NCI-H128 (cell line): ENCODE measurements around the gene IKZF1.

Source experiments
- DNase-seq: peaks from one replicate; lab custom pipeline; 2025; ENCODE audit not compliant: unreplicated experiment; lab: John Stamatoyannopoulos, UW

The IKZF1 gene

DNA sequence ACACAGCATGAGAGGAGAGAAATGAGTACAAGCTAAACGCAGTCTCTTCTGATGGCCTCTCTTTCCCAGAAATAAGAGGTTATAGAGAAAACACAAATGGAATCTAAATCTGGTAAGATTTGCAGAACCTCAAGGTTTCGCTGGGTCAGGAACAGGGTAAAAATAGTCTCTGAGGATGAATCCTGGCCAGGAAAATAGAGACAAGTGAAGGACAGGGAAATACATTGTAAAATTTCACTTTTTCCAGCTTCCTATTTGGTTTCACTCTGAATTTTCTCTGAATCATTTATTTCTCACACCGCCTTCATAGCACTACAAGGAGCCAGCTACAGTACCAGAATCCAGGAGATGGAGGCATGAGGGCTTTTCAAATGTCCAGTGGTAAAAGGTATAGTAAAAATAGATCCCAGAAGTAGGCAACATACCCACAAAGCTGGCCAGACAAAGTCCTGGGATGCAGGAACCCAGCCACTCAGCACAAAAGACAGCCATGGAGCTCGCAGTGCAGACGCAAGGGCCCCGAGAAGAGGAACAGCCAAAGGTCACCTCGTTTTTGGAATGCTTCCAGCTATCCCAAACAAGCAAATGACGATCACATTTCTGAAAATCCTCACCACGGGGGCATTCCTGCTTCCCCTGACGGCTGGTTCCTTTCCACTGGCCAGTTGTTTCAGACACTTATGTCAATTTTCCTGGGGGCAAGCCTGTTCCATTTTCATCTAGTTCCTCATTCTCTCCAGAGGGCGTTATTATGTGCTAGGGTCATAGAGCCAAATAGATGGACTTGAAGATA lies 21.5 kb upstream of the IKZF1 start:
- DNase-seq = no peak

DNA sequence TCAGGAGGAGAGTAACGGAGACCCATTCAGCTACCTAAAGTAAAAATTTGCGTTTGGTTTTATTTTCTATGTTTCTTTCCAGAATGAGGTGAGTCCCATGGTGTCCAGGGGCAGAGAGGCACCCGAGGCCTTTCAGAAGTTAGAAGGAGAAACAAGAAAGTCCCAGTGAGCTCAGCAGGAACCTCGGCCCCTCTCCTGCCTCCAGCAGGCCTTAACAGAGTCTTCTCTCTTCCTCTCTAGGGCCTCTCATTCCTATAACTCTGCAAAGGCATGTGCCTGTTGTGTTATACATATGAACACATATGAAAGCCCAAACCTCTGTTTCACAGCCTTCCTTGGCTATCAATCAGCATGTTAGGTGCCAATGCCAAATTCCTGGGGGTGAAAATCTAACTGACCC lies 20.8 kb upstream of the IKZF1 start:
- DNase-seq = no peak

DNA sequence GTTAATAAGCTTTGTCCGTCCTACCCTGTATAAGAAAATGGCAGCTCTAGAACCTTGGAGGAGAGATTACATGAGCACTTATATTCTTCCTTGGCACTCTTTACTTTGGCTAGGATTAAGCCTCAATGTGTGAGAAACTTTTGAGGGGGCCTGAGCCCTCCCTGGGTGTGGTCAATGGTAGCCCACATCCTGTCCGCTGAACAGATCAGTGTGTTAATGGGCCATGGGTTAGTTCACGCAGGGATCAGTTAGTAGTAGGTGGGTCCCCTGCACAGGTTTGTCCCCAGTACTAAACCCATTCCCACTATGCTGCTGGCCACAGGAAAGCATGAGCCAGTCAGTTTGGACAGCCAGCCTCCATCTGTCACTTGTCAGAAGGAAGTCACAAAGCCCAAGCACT lies 20.2 kb upstream of the IKZF1 start:
- DNase-seq = no peak

DNA sequence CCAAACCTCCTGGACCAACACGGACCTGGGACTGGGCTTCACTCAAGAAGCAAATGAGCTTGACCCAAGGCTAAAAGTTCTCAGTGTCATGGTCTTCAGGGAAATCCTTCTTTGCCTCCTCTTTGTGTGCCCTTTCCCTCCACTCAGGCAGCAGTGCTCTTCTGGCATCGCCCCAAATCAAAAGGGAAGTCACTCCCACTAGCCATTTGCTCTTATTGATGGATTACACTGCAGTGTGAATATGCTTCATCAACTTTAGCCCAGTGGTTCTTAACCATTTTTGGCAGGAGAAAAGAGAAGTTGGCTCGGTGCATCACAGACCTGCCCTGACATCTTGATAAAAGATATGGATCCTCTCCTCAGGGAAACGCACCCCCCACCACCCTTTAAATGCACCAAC lies 19.2 kb upstream of the IKZF1 start:
- DNase-seq = no peak

DNA sequence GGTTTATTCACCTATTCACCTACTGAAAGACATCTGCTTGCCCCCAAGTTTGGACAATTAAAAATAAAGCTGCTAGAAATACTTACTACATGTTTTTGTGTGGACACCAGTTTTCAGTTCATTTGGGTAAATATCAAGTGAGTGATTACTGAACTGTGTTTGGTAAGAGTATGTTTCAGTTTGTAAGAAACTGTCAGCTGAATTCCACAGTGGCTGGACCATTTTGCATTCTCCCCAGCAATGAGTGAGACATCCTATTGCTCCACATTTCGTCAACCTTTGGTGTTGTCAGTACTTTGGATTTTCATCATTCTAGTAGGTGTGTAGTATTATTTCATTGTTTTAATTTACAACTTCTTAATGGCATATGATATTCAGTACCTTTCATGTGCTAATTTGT lies 17.4 kb upstream of the IKZF1 start:
- no peak for DNase-seq

DNA sequence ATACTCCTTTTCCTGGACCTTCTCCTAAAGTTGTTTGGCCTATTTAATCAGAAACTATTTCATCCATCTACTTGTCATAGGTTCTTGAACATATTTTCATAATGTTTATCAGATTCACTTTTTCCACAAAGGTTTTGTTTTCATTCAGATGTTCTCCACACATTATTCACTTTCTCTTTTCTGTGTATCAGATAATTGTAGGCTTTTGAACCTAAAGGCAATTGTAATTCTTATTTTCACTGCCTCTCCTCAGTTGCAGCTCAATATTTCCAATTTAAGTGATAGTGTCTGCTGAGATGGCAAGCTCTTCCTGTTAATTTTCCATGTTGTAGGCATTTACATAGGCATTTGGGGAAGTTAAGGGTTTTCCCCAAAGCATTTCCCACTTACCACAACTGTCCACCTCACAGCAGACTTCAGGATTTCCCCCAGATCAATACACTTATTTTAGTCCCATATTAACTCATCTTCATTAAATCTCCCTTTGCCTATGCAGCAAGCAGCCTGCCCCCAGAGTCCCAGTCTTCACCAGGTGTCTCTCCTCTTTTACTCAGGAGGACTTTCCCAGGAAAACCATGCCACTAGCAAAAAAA lies 12.3 kb upstream of the IKZF1 start:
- no peak for DNase-seq

DNA sequence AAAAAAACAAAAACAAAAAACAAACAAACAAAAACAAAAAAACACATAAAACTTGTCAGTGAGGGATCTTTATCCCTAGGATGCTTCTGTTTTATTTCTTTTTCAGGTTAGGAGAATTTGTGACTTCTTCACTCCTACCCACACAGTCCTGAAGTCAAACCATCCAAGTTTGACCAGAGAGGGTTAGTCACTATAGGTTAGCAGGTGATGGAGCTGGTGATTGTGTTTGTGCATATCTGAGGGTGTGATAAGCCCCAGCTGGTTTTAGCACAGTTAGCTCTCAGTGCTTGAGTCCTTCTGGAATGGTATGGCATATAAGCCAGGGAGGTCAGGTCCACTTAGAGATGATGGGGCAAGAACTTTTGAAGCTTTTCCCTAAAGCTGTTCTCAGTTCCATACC lies 11.8 kb upstream of the IKZF1 start:
- no peak for DNase-seq

DNA sequence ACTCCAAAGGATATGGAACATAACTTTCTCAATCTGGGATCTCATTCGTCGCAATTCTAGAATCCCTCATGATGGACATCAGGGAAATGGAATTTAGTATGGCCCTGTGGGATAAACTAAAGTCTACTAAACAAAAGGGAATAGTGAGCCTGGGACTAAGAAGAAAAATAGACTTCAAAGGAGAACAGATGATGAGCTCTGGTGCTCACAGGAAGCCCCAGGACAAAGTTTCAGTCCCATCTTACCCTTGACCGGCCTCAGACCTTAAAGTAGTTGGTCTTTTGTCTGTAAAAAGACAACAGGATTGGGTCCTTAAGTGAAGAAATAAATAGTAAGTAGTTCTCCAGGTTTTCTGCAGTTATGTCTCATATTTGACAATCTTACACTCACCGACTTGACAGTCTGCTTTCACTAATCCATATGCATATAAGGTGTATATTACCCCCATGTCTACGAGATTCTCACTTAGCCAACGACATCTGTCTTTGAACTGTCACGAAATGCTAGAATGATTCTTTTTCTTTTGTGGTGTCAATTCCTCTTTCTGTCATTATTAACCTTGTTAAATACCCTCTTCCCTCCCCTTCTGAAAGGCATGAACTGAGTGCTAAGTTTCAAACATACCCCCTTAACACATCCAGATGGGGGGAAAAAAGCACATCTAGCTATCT lies 10.9 kb upstream of the IKZF1 start:
- no peak for DNase-seq

DNA sequence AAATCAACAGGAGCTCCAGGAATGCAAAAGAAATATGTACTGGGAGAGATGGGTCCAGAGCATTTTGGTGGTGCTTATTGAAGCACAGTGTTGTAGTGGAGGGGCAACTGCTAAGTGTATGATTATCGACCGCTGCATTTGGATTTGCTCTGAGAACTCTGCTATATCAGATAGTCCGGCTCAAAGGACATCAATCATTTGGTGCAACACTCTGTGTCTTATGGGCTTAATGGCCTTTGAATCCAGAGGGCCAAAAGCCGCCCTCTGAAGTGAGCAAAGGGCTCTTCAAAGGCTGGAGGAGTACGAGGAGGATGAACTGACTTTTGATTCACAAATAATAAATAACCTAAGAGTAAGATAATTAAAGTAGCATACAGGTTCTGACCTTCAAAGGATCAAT lies 9.4 kb upstream of the IKZF1 start:
- DNase-seq = no peak

DNA sequence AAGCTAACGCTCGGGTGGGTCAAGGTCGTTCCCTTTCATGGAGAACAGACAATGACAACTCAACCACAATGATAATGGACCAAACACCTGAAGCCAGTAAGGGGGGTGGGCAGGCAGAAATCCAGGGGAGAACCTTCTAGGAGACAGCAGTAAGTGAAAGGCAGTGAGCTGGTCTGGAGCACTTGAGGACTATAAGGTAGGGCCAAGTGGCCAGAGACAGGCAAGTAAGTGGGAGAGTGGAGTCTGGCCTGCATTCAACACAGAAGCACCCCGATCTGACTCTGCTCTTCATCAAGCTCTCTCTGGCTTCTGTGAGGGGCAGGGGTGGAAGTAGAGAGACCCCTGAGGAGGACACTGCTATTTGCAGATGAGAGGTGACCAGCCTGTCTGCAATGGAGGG lies 7.7 kb upstream of the IKZF1 start:
- no peak for DNase-seq

DNA sequence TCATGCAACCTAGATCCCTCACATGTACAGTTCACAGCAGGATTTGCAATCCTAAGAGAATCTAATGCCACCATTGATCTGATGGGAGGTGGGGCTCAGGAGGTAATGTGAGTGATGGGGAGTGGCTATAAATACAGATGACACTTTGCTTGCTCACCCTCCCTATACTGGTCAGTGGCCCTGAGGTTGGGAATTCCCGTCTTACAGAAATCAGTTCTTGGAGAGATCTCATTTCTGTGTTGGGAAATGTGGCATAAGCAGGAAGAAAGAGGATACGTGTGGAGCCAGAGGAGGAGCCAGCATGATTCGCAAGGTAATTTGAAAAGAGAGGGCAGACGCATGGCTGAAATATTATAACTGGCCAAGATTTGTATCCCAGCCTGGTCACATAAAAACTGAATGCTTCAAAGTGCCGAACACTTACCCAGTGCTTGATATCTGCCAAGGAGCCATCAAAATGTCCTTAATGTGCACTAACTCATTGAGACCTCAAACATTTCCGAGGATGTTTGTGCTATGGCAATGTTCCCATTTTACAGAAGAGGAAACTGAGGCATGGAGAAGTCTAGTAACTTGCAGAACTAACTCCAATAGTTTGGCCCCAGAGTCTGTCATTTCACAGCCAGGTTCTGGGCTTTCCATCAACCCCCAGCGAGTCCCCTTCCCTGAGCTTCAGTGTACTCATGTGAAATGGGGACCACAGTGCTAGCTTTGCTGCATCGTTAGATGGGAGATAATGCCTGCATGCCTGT lies 5.5 kb upstream of the IKZF1 start:
- no peak for DNase-seq

DNA sequence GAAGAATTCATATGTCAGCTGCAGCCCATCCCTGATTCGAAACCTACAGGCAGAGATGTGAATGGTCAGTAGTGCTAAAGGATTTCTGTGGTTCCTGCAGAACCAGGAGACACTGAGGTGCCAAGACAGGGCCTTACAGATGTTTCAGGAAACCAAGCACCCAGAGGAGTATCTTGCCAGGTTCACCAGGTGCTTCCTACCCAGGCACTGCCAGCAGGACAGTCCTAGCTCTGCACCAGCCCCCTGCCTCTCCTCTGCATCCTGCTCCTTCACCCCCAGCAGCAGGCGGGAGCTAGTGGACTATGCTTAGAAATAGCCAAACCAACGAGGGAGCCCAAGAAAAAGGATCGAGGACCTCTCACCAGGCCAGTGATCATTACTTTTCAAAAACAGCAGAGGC lies 4.2 kb upstream of the IKZF1 start:
- no peak for DNase-seq

DNA sequence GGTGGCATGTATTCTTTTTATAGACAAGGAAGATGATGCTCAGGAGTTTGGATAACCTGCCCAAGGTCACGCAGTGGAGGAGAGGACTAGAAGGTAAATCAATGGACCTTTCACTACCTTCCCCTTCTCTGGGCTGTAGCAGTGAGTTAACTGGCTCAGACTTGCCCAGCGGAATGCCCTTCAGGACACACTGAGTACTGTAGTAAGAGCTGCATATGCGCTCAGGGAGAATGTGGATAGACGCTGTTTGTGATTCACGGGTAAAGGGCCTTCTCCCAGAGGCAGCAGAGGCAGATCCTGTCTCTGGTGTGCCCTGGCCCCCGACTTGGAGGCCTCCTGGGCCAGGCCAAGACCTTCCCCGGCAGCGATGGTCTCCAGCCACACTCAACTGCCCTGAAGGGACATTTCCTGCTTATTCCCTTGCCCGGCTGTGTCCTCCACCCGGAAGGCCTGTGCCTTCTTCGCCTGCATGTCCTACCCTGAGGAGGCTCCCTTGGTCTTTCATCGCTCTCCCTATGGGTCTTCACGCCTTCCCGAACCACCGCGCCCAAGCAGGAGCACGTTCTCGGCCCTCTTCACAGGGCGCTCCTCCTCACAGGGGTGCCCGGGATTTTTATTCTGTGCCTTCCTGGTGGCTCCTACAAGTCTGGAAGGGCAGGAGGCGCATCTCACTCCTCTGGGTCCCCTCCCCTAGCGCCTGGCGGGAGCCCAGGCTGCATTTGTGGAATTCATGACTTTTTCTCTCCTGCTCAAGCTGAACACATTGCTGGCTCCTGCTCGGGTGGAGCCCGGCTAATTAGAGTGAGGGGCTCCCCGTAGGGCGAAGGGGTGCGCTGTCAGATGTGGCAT lies 1.8 kb upstream of the IKZF1 start:
- DNase-seq = no peak

DNA sequence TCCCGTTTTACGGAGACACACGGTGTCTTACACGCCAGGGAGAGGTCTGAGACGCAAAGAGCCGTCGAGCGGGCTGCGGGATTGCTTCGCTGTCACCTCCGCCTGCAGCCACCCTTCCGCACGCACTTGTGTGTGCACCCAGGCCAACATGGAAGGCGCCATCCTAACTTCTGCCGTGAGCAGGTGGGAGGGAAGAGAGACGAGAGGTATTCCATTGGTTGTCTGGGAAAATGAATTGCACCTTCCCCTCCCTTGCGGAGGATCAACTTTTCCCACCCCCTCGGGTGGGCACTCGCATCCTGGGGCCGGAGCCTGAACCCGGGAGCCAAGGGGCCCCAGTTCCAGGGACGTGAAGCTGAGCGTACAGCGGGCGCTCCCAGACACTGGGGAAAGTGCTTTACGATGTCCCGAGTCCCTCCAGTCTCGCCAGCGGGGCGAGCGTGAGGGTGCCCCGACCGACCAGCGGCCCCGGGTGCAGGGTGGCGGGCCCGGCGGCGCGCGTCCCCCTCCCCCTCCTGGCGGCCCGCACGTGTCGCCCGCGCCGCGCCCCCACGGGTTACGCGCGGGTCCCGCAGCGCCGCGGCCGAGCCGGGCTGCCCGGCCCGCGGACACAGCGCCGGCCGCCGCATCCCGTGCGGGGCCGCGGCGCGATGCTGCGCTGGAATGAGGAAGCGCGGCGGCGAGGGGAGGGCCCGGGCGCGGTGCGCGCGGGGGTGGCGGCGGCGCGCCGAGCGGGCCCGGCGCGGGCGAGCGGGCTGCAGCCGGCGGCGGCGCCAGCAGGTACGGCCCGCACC lies 984 bp upstream of the IKZF1 start:
- no peak for DNase-seq

DNA sequence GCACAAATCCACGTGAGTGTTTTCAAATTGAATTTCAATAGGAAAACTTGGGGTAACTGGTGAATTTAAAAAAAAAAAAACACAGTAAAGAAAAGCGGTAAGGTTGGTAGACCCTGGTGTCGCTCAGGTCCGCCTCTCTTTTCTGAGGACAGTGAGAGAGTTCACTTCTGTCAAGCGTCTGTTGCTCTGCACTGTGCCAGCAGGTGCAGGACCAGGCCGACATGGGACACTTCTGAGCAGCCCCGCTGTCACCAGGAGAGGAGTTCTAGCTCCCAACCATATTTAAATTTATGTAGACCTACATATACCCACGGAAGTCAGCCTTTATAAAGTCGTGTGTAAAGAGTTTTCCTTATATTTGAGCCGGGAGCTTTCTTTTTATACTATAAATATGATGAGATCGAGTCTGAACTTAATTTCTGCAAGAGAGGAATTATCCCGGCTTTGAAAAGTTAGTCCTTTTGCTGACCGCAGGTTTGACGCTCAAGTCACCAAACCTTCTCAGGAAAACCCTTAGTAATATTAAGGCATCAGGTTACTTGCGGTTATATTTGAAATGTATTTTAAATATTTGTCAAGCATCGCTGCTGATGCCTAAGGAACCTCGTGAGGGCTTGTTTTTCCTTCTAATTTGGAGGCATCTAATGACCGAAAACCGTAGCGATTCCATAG lies 531 bp downstream of the IKZF1 start:
- DNase-seq = no peak

DNA sequence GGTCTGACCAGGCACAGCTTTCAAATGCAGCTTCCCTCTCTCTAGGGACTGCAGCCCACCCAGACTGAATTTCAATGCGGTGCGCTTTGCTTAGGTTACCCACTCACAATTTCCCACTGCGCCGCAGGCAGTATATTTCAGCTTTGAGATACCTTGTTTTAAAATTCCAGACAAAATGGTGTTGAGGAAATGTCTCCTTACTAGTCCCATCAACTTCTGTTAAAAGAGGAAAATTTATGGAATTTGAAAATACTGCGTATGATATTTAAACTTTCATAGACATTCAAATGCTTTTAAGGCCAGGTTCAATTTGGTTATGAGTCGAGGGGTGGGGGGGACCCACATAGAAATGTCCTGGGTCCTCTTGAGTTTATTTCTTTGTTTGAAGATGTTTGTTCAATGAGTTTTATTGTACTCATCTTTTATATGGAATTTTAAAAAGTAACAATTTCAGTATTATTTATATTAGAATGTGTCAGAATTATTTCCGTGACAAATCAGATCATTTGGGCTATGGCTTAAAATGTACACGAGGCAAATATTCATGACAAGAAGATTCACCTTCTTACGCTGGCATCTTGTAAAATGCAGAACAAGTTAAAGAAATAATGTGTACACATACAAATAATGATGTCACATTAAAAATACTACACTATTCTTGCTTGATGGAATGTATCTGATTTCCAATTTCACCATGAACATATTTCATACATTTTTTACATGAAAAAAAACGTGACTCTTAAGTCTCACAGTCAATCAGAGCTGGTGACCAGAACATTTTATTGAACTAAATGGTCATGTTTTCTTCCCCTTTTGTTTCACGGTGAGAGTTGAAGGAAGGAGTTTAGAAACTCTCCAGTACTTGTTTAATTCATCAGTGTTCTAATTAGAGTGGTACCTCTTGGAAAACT lies 1.3 kb downstream of the IKZF1 start:
- no peak for DNase-seq

DNA sequence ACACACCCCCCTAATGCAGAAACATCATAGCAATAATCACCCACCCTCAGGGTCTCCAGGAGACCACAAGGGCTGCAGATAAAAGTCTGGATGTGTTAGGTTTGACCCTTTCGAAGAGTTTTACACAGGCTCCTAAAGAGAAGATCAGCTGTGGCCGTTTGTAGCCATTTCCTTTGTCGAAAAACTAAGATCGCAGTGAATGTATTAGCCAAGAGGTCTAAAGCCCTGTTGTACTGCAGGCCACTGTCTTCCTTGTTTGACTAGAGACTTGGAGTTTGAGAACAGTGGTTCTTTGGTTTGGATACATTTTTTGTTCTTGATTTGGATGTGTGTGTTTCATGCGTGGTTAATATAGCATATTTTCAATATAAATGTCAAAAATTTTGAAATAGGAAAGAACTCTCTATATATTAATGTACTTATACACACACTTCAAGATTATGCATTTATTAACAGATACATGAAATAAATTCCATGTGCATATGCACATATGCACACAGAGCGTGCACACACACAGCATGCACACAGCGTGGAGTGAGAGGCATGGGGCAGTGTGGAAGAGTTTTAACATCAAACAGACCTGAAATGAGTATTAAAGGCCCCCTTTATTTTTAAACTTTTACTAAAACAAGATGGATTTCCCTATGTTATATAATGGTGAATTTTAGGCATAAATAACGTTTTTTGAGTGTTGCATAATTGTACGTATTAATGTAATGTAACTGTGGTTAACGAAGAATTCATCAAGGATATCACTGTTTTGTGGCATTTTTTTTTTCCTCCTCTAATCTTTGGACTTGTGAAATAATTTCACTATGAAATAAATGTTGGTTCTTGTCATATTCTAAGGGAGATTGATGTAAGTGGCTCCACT lies 2.2 kb downstream of the IKZF1 start:
- DNase-seq = no peak
